ENCODE data around the gene ATAD3B. TPM values are rescaled to one million over a fixed set of nuclear protein-coding genes. Genes with fewer than 3 reads are reported as not detected.
"Not testable (repeated sequence)": the region's sequence is repeated elsewhere in the genome, so short reads cannot be mapped to it uniquely, and the experiment has no call there.

Gene ATAD3B
- polyA plus RNA-seq, 2 of the 4 experiments (the other 2 are of a cell fraction) = 0.21 to 0.99 TPM

DNA sequence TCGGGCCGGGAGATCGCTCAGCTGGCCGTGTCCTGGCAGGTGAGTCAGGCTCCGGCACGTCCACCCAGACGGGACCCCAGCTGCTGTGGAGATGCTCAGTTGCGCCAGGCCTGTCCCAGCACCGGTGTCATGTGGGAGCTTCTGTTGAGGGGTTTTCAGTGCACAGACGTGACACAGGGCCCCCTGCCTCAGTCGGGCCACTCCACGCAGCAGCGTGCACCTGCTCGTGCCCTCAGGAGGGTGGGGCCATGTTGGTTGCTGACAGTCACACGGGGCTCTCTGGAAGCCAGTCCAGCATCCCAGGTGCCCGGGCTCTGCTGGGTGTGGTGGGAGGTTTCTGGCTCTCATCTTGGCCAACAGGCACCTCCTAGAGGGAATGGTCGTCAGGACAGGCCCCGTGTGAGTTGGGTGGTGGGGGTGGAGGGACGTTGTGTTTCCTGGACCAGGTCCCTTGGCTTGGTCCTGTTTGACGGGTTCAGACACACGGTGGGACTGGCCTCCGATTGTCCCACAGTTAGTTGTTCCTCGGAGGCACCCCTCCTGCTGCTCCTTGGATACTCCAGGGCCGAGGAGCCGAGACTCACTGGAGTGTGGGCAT, 19.2 kb downstream of the ATAD3B start:
- Histone ChIP-seq H3K27ac (no peak overlapping the region), H3K4me1 (no peaks in the 10 kb centered on the region), H3K4me3 (no peak overlapping the region), H3K4me2 (no peak overlapping the region), H3K9me3 (no peaks in the 10 kb centered on the region)
- FAIRE-seq (no peak), ATAC-seq (no peak), DNase-seq (ENCODE audit: low read depth in 1 of 2, low spot score in 1 of 2) (no peak)
- CTCF ChIA-PET = no interaction called here
- POLR2A ChIA-PET = no interaction called here
- no peak for TF ChIP-seq KDM5A (IDR thresholded peaks at IDR 0.05)
- TF ChIP-seq, protein P1, sequence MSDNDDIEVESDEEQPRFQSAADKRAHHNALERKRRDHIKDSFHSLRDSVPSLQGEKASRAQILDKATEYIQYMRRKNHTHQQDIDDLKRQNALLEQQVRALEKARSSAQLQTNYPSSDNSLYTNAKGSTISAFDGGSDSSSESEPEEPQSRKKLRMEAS (IDR thresholded peaks at IDR 0.05) = no peak
- no CpG with 5 or more reads among the region's 25 CpGs for WGBS (ENCODE audit: missing lambda C conversion rate)

DNA sequence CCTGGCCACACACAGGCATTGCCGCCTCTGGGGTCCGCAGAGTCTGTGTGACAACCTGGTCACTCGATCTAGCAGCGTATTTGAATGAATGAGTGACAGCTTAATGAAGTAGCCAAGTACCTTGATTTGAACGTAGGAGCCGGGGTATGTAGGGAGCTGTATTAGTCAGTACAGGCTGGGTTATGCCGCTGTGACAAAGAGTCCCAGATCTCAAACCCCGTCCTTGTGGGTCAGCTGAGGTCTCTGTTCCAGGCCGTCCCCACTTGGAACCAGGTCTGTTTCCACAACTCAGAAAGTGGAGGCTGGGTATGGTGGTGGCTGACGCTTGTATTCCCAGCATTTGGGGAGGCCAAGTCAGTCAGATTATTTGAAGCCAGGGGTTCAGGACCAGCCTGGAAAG, 20.0 kb downstream of the ATAD3B start:
- no peaks in the 10 kb centered on the region for H3K4me1 ChIP-seq
- no peak for FAIRE-seq
- CTCF ChIA-PET = no interaction called here
- no peak for TF ChIP-seq RFX5 (IDR thresholded peaks at IDR 0.05)
- TF ChIP-seq, protein P2, sequence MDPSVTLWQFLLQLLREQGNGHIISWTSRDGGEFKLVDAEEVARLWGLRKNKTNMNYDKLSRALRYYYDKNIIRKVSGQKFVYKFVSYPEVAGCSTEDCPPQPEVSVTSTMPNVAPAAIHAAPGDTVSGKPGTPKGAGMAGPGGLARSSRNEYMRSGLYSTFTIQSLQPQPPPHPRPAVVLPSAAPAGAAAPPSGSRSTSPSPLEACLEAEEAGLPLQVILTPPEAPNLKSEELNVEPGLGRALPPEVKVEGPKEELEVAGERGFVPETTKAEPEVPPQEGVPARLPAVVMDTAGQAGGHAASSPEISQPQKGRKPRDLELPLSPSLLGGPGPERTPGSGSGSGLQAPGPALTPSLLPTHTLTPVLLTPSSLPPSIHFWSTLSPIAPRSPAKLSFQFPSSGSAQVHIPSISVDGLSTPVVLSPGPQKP (IDR thresholded peaks at IDR 0.05; ENCODE audit: low read depth, low read length) = no peak
- TF ChIP-seq, protein P3, sequence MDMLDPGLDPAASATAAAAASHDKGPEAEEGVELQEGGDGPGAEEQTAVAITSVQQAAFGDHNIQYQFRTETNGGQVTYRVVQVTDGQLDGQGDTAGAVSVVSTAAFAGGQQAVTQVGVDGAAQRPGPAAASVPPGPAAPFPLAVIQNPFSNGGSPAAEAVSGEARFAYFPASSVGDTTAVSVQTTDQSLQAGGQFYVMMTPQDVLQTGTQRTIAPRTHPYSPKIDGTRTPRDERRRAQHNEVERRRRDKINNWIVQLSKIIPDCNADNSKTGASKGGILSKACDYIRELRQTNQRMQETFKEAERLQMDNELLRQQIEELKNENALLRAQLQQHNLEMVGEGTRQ (IDR thresholded peaks at IDR 0.05) = no peak
- TF ChIP-seq, protein P4, sequence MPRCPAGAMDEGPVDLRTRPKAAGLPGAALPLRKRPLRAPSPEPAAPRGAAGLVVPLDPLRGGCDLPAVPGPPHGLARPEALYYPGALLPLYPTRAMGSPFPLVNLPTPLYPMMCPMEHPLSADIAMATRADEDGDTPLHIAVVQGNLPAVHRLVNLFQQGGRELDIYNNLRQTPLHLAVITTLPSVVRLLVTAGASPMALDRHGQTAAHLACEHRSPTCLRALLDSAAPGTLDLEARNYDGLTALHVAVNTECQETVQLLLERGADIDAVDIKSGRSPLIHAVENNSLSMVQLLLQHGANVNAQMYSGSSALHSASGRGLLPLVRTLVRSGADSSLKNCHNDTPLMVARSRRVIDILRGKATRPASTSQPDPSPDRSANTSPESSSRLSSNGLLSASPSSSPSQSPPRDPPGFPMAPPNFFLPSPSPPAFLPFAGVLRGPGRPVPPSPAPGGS (IDR thresholded peaks at IDR 0.05) = no peak
- DNase-seq (ENCODE audit: low read depth in 1 of 2, low spot score in 1 of 2) = no peak
- ATAC-seq = no peak
- no peak overlapping the region for H3K4me2 ChIP-seq
- H3K27ac ChIP-seq = no peak overlapping the region
- no peak overlapping the region for H3K4me3 ChIP-seq
- POLR2A ChIA-PET = no interaction called here
- no peaks in the 10 kb centered on the region for H3K9me3 ChIP-seq
- no CpG with 5 or more reads among the region's 10 CpGs for WGBS (ENCODE audit: missing lambda C conversion rate)

DNA sequence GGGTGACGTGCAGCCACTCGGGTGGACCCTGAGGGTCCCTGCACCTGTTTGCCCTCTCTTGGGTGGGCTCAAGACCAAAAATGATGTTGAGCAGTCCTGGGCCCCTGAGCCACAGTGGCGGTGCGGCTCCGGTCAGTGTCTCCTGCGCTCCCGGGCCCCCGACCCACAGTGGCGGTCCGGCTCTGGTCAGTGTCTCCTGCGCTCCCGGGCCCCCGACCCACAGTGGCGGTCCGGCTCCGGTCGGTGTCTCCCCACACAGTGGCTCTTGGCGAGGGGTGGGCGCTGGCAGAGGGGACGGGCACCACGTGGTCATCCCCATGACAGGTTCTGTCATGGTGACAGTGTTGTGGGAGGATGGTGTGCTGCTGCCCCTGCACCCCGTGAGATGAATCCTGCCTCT, 22.7 kb downstream of the ATAD3B start:
- DNase-seq (ENCODE audit: low read depth in 1 of 2, low spot score in 1 of 2); H3K4me3 ChIP-seq; ATAC-seq; H3K27ac ChIP-seq; POLR2A ChIA-PET; H3K9me3 ChIP-seq; H3K4me1 ChIP-seq; CTCF ChIA-PET; H3K4me2 ChIP-seq; FAIRE-seq: not testable (repeated sequence)
- WGBS (ENCODE audit: missing lambda C conversion rate) = no CpG with 5 or more reads among the region's 22 CpGs

DNA sequence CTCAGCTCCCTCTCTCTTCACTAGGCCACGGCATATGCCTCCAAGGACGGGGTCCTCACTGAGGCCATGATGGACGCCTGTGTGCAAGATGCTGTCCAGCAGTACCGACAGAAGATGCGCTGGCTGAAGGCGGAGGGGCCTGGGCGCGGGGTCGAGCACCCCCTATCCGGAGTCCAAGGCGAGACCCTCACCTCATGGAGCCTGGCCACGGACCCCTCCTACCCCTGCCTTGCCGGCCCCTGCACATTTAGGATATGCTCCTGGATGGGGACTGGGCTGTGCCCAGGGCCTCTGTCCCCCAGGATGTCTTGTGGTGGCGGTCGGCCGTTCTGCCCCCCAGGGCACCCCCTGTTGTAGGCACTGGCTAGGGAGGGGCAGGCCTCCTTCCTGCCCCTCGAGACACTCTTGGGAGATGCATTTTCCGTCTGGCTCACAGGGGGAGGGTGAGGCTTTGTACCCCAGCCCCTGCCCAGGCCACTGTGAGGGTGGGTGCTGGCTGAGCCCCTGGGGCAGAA, 24.0 kb downstream of the ATAD3B start:
- H3K4me2 ChIP-seq; DNase-seq (ENCODE audit: low read depth in 1 of 2, low spot score in 1 of 2); POLR2A ChIA-PET; H3K4me1 ChIP-seq; H3K27ac ChIP-seq; H3K9me3 ChIP-seq; FAIRE-seq; CTCF ChIA-PET; H3K4me3 ChIP-seq: not testable (repeated sequence)
- ATAC-seq = peak in 1 of 2 experiments; percentile 70; a peak in 1 of 6 replicates
- WGBS (ENCODE audit: missing lambda C conversion rate) = no CpG with 5 or more reads among the region's 18 CpGs

DNA sequence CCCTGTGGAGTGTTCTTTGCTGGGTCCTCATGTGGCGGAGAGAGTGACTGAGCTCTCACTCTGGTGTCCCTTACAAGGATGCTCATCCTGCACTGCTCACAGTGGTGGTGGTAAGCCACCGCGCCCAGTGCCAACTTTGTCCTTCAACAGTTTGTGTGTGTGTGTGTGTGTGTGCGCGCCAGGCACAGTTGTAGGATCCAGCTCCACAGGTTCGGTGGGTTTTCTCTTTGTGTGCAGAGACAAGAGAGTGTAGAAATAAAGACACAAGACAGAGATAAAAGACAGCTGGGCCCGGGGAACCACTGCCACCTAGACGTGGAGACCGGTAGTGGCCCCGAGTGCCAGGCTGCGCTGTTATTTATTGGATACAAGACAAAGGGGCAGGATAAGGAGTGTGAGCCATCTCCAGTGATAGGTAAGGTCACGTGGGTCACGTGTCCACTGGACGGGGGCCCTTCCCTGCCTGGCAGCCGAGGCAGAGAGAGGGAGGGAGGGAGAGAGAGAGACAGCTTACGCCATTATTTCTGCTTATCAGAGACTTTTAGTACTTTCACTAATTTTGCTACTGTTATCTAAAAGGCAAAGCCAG, 33.3 kb downstream of the ATAD3B start:
- ChIA-PET CTCF (interaction anchor here (0.6 to 11.5 kb wide), 23 partner anchors 11 to 222 kb away, joined by 3 to 162 read pairs (median 5); partner anchors contain the start of genes CCNL2 and MRPL20), POLR2A (interaction anchor here (0.7 to 1.6 kb wide), 3 partner anchors 98 to 130 kb away, joined by 4 to 5 read pairs (median 4); partner anchors contain the start of genes AURKAIP1, CCNL2 and MRPL20)
- TF ChIP-seq NPAS2 (CRISPR knock-in tag; IDR thresholded peaks at IDR 0.05; ENCODE audit: borderline replicate concordance) = peak; percentile 88
- TF ChIP-seq, protein P5, sequence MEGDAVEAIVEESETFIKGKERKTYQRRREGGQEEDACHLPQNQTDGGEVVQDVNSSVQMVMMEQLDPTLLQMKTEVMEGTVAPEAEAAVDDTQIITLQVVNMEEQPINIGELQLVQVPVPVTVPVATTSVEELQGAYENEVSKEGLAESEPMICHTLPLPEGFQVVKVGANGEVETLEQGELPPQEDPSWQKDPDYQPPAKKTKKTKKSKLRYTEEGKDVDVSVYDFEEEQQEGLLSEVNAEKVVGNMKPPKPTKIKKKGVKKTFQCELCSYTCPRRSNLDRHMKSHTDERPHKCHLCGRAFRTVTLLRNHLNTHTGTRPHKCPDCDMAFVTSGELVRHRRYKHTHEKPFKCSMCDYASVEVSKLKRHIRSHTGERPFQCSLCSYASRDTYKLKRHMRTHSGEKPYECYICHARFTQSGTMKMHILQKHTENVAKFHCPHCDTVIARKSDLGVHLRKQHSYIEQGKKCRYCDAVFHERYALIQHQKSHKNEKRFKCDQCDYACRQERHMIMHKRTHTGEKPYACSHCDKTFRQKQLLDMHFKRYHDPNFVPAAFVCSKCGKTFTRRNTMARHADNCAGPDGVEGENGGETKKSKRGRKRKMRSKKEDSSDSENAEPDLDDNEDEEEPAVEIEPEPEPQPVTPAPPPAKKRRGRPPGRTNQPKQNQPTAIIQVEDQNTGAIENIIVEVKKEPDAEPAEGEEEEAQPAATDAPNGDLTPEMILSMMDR (IDR thresholded peaks at IDR 0.05) = peak; percentile 43
- TF ChIP-seq, protein P3 (IDR thresholded peaks at IDR 0.05) = peak; percentile 97
- TF ChIP-seq, protein P1 (IDR thresholded peaks at IDR 0.05) = peak; percentile 46; the same call in 1 of the 2 replicates
- TF ChIP-seq RAD21 (conservative IDR thresholded peaks at IDR 0.05 in 1 of 2, IDR thresholded peaks at IDR 0.05 in 1 of 2) = peak; percentile 23 to 43; a peak in 4 of 5 replicates
- not testable (repeated sequence) for FAIRE-seq, H3K9me3 ChIP-seq, H3K4me1 ChIP-seq
- Histone ChIP-seq H3K27ac (peak overlapping the region; percentile 38 to 61), H3K4me3 (peak overlapping the region; percentile 26; the same call in 1 of the 3 replicates), H3K4me2 (peak overlapping the region; percentile 74)
- peak; percentile 13 to 75 for DNase-seq (ENCODE audit: low read depth in 1 of 2, low spot score in 1 of 2)
- ATAC-seq = peak; percentile 88 to 89
- 12% methylated on average over 13 of the region's 16 CpGs for WGBS (ENCODE audit: missing lambda C conversion rate)
